K562 (cell line): ENCODE results near the gene MAD2L1BP. TPM values are rescaled to one million over a fixed set of nuclear protein-coding genes. Genes with fewer than 3 reads are reported as not detected.

Source experiments
- ATAC-seq: fragments of 200-7000 bp; cut with Tn5 transposase; 3 replicates; pipeline ENCODE4 v1.9.1; 2020; ENCODE audit warnings: moderate library complexity
- BruUV-seq: library from RNA; stranded (reverse); fragments of 400-500 nt; replicated peaks from 2 replicates; lab custom pipeline; 2021; lab: Mats Ljungman, UMichigan
- CTCF ChIA-PET: fragments of 300-600 bp; formaldehyde crosslinking; extraction: SDS; loops from one replicate; lab custom pipeline; 2021; ENCODE audit warnings: low intra/inter-chr PET ratio; lab: Yijun Ruan, JAX
- POLR2A ChIA-PET: fragments of 300-600, 350-650 bp; sonication (Branson Sonifier 250); formaldehyde crosslinking; extraction: SDS; loops from one replicate; lab custom pipeline; 2021; ENCODE audit warnings: antibody characterized with exemption, inconsistent platforms; lab: Yijun Ruan, JAX
- DNase-seq, 4 experiments: peaks; one replicate each; pipeline versions ENCODE4 v3.0.0 to v3.0.0-alpha.2; 2011 to 2018; ENCODE audit warnings: low spot score in 3 of 4, mixed read lengths in 3 of 4; ENCODE audit errors: extremely low read depth in 1 of 4
- FAIRE-seq: peaks from 2 replicates; lab custom pipeline; 2011; peaks lifted over from hg19 to GRCh38; lab: Jason Lieb, UNC
- H2AFZ ChIP-seq: 2 replicates; pipeline ENCODE4 v1.6.0; 2011; ENCODE audit warnings: low read depth, low read length, control low read depth, inconsistent platforms
- H3K27ac ChIP-seq: fragments of 200-600 bp; 3 replicates; pipeline ENCODE4 v1.8.0; 2011; ENCODE audit warnings: low read depth, mild to moderate bottlenecking, control low read depth, inconsistent platforms, low read length, moderate library complexity, mixed read lengths; ENCODE audit errors: extremely low read depth
- H3K27me3 ChIP-seq, 2 experiments: fragments of 300-600 bp in 1 of 2; 2 replicates in 1 of 2; 3 replicates in 1 of 2; pipeline versions ENCODE4 v1.6.0 to v1.8.0; 2011; ENCODE audit warnings: inconsistent platforms in 2 of 2, low read length in 2 of 2, mild to moderate bottlenecking in 1 of 2, mixed read lengths in 1 of 2, moderate library complexity in 1 of 2; ENCODE audit not compliant: control insufficient read depth in 2 of 2, insufficient read depth in 2 of 2
- H3K36me3 ChIP-seq: fragments of 300-600 bp; 3 replicates; pipeline ENCODE4 v1.8.0; 2011; ENCODE audit warnings: mild to moderate bottlenecking, low read length, inconsistent platforms; ENCODE audit not compliant: control insufficient read depth, insufficient read depth
- H3K4me1 ChIP-seq, 2 experiments: fragments of 200-600 bp in 1 of 2; replicated peaks in 1 of 2; 2 replicates in 1 of 2; 3 replicates in 1 of 2; pipeline versions ENCODE4 v1.5.1 to v1.8.0; 2011; ENCODE audit warnings: inconsistent platforms in 2 of 2, low read length in 2 of 2, mild to moderate bottlenecking in 1 of 2, mixed read lengths in 1 of 2, moderate library complexity in 1 of 2; ENCODE audit not compliant: control insufficient read depth in 2 of 2, insufficient read depth in 2 of 2
- H3K4me2 ChIP-seq: 2 replicates; pipeline ENCODE4 v1.6.1; 2011; ENCODE audit warnings: low read length, control low read depth, inconsistent platforms, mixed read lengths; ENCODE audit not compliant: insufficient read depth
- H3K4me3 ChIP-seq: fragments of 200-600 bp; sonication (generic), shearing (Covaris generic); 2 replicates; pipeline ENCODE4 v1.5.1; 2016; ENCODE audit warnings: control low read depth, inconsistent platforms
- H3K79me2 ChIP-seq: fragments of 200-600 bp; 3 replicates; pipeline ENCODE4 v1.8.0; 2011; ENCODE audit warnings: low read length, inconsistent platforms; ENCODE audit not compliant: control insufficient read depth, insufficient read depth
- H3K9ac ChIP-seq, 2 experiments: 2 replicates each; pipeline versions ENCODE4 v1.6.0 to v1.6.1; 2011; ENCODE audit warnings: low read depth in 2 of 2, low read length in 2 of 2, control low read depth in 1 of 2, inconsistent platforms in 1 of 2, mild to moderate bottlenecking in 1 of 2, mixed read lengths in 1 of 2; ENCODE audit not compliant: insufficient read depth in 1 of 2
- H3K9me1 ChIP-seq: one replicate; pipeline ENCODE4 v1.6.0; 2011; ENCODE audit warnings: inconsistent platforms, mild to moderate bottlenecking, low read length, moderate library complexity; ENCODE audit not compliant: control insufficient read depth, insufficient read depth
- H3K9me3 ChIP-seq: replicated peaks from 2 replicates; pipeline ENCODE4 v1.5.1; 2011; ENCODE audit warnings: low read depth, low read length, inconsistent platforms; ENCODE audit not compliant: control insufficient read depth, insufficient read depth
- H4K20me1 ChIP-seq: replicated peaks from 2 replicates; pipeline ENCODE4 v1.6.1; 2011; ENCODE audit warnings: low read length, inconsistent platforms, mixed read lengths; ENCODE audit not compliant: control insufficient read depth, insufficient read depth
- ATF1 ChIP-seq, 2 experiments: fragments of 450-650 bp in 1 of 2; IDR thresholded peaks; 2 replicates each; pipeline ENCODE4 v1.6.1; 2016; ENCODE audit warnings: missing compliant biosample characterization in 1 of 2, missing genetic modification characterization in 1 of 2
- CC2D1A ChIP-seq: fragments of 450-650 bp; IDR thresholded peaks from 2 replicates; pipeline ENCODE4 v1.6.1; 2017; ENCODE audit warnings: mild to moderate bottlenecking
- CXXC5 ChIP-seq: fragments of 250-450 bp; sonication (Bioruptor Pico); IDR thresholded peaks from 2 replicates; pipeline ENCODE4 v1.8.0; 2022; ENCODE audit warnings: inconsistent platforms, mild to moderate bottlenecking, moderate library complexity
- ESRRA ChIP-seq: fragments of 450-650 bp; IDR thresholded peaks from 2 replicates; pipeline ENCODE4 v1.6.1; 2014; ENCODE audit warnings: low read depth, mild to moderate bottlenecking, moderate library complexity, borderline replicate concordance
- GTF2B ChIP-seq: IDR thresholded peaks from 2 replicates; pipeline ENCODE4 v1.6.1; 2011; ENCODE audit not compliant: insufficient read length; ENCODE audit errors: extremely low read depth
- HIVEP1 ChIP-seq: fragments of 250-450 bp; sonication (Bioruptor Pico); IDR thresholded peaks from 2 replicates; pipeline ENCODE4 v1.4.0; 2020; ENCODE audit warnings: mild to moderate bottlenecking
- LCOR ChIP-seq: sonication (generic); formaldehyde crosslinking; IDR thresholded peaks from 2 replicates; pipeline ENCODE4 v1.8.0; 2022; ENCODE audit warnings: mild to moderate bottlenecking, missing genetic modification reagents
- LEF1 ChIP-seq: fragments of 450-650 bp; IDR thresholded peaks from 2 replicates; pipeline ENCODE4 v1.6.1; 2016; ENCODE audit warnings: mild to moderate bottlenecking
- NFATC3 ChIP-seq: fragments of 450-650 bp; IDR thresholded peaks from 2 replicates; pipeline ENCODE4 v1.6.1; 2017; ENCODE audit warnings: mild to moderate bottlenecking
- NFIC ChIP-seq: fragments of 450-650 bp; IDR thresholded peaks from 2 replicates; pipeline ENCODE4 v1.6.1; 2017; ENCODE audit warnings: mild to moderate bottlenecking, inconsistent platforms
- TAF7 ChIP-seq: fragments of 450-650 bp; IDR thresholded peaks from 2 replicates; pipeline ENCODE4 v1.6.1; 2016; ENCODE audit warnings: missing genetic modification characterization, missing compliant biosample characterization
- ZNF280B ChIP-seq: fragments of 250-450 bp; sonication (Bioruptor Pico); IDR thresholded peaks from 2 replicates; pipeline ENCODE4 v1.5.1; 2021; ENCODE audit warnings: mild to moderate bottlenecking
- ZNF431 ChIP-seq: sonication (generic); formaldehyde crosslinking; IDR thresholded peaks from 2 replicates; pipeline ENCODE4 v1.8.0; 2022; ENCODE audit warnings: mild to moderate bottlenecking, missing genetic modification reagents
- ZNF586 ChIP-seq: fragments of 450-650 bp; formaldehyde crosslinking; conservative IDR thresholded peaks from 2 replicates; pipeline ENCODE4 v1.4.0; 2020; ENCODE audit warnings: mild to moderate bottlenecking, moderate library complexity
- ZNF655 ChIP-seq: fragments of 250-450 bp; sonication (Bioruptor Pico); IDR thresholded peaks from 2 replicates; pipeline ENCODE4 v1.5.0; 2021
- WGBS: fragments of 100-300 bp; shearing (Covaris generic); methylation state at CpG from one replicate; pipeline ENCODE4 v1.1.6; 2016; ENCODE audit warnings: low coverage, mixed read lengths; ENCODE audit not compliant: insufficient coverage; ENCODE audit errors: missing lambda C conversion rate; 5-methylcytosine and 5-hydroxymethylcytosine counted together
- in situ Hi-C: fragments of 300-500 bp; cut with MboI; formaldehyde crosslinking; loops from 4 replicates; pipeline ENCODE4 v1.15.0; 2018; ENCODE audit warnings: inconsistent platforms, mixed read lengths
- intact Hi-C: fragments of 100-400 bp; cut with micrococcal nuclease; formaldehyde crosslinking; loops from 2 replicates; pipeline ENCODE4 v1.14.2; 2022
- polyA plus RNA-seq, 8 experiments: library from polyadenylated mRNA; depleted of rRNA in 4 of 8; stranded (reverse) in 5 of 8; unstranded in 3 of 8; fragments of >200 nt; fragmentation: Nextera tagmentation in 2 of 8; fragmentation: Illumina TruSeq in 1 of 8; extraction: Ambion mirVana in 2 of 8; extraction: Trizol in 1 of 8; gene quantifications; 2 replicates each; pipeline versions ENCODE4 v1.2.1 to v1.2.3, GENCODE V29; 2011 to 2014; ENCODE audit warnings: inconsistent platforms in 1 of 8, missing spikeins in 1 of 8
- total RNA-seq, 7 experiments: library from RNA; depleted of rRNA in 6 of 7; stranded (reverse); fragments of >200 nt in 6 of 7; fragmentation: Illumina TruSeq in 2 of 7; extraction: Trizol in 2 of 7; gene quantifications; 2 replicates each; pipeline versions ENCODE4 v1.2.1 to v1.2.3, GENCODE V29; 2011 to 2021; ENCODE audit warnings: low replicate concordance in 1 of 7

MAD2L1BP gene
- total and polyA plus RNA-seq, 9 of the 15 experiments (the other 6 are each of a cell fraction or from before 2014, with no cell fraction given), result 69.7 to 321 (median 111) TPM

- Histone ChIP-seq H3K4me3 (peak overlapping the region; percentile 58), H3K4me1 (peaks cover 40 to 59% of the 10 kb centered on the region in 2 experiments), H3K9me1 (peaks cover 6% of the 10 kb centered on the region), H3K27me3 (no peaks in the 10 kb centered on the region; a peak in 1 of 5 replicates), H3K27ac (peak overlapping the region; percentile 97), H4K20me1 (no peaks in the 10 kb centered on the region), H2AFZ (peak overlapping the region; percentile 62), H3K9me3 (no peaks in the 10 kb centered on the region), H3K79me2 (peaks cover 55% of the 10 kb centered on the region), H3K4me2 (peak overlapping the region; percentile 99), H3K36me3 (peaks cover 29% of the 10 kb centered on the region), H3K9ac (peak overlapping the region; percentile 95 to 98)
- TSS peak; percentile 55 for BruUV-seq
- ChIA-PET CTCF (interaction anchor here (1.6 kb wide), 1 partner anchor 143 kb away, joined by 4 read pairs; no protein-coding TSS in a partner anchor), POLR2A (interaction anchor here (0.6 to 11.8 kb wide), 69 partner anchors 8 to 1683 kb away, joined by 3 to 206 read pairs (median 4); partner anchors contain the start of genes CNPY3, HSP90AB1, POLH and POLR1C)
- peak; percentile 75 for ATAC-seq
- peak; percentile 92 to 99 (median 96) for DNase-seq
- in situ Hi-C loops (no loop called here), intact Hi-C loops (loop anchor here (2.0 to 10.0 kb wide), 4 partner anchors 38 to 595 kb away; partner anchors contain the start of genes MRPL14, POLH, SLC29A1 and TMEM63B)
- peak; percentile 95 for FAIRE-seq
- under 1% methylated on average over 41 of the region's 41 CpGs for WGBS
- TF ChIP-seq ZNF586 (CRISPR knock-in tag) (no peak), ZNF280B (CRISPR knock-in tag) (no peak), HIVEP1 (CRISPR knock-in tag) (no peak), NFATC3 (no peak), ESRRA (peak; percentile 58; the same call in 1 of the 2 replicates), LCOR (peak; percentile 74; the same call in 1 of the 2 replicates), ZNF431 (CRISPR knock-in tag) (peak; percentile 52; the same call in 1 of the 2 replicates), LEF1 (no peak), TAF7 (peak; percentile 80; the same call in 1 of the 2 replicates), ZNF655 (0 out of 2 replicates have a peak, but pooled peaks have one; percentile 16), GTF2B (peak; percentile 76), NFIC (peak; percentile 99), CXXC5 (CRISPR knock-in tag) (no peak), ATF1 (CRISPR knock-in tag; IDR thresholded peaks at IDR 0.05) (no peak), ATF1 (tag; IDR thresholded peaks at IDR 0.05) (peak; percentile 78), CC2D1A (peak; percentile 52; the same call in 1 of the 2 replicates)
Measured at GRCh38 chr6:43629505-43630300, 5.9 kb upstream of the MAD2L1BP start.
